B cell (primary cell): ENCODE data around the gene GALNT18.

ENCODE experiments used
- EZH2 ChIP-seq: IDR thresholded peaks from 2 replicates; pipeline ENCODE4 v1.6.1; 2012; ENCODE audit warnings: borderline replicate concordance, low read depth, mild to moderate bottlenecking, moderate library complexity, low read length; ENCODE audit not compliant: insufficient read depth, poor library complexity, severe bottlenecking
- TF ChIP-seq, protein P1 (sequence below): fragments of 200-600 bp; IDR thresholded peaks from one replicate; pipeline ENCODE4 v1.8.0; 2022; ENCODE audit warnings: antibody characterized with exemption, mild to moderate bottlenecking

- no peak for TF ChIP-seq EZH2
- TF ChIP-seq, protein P1, sequence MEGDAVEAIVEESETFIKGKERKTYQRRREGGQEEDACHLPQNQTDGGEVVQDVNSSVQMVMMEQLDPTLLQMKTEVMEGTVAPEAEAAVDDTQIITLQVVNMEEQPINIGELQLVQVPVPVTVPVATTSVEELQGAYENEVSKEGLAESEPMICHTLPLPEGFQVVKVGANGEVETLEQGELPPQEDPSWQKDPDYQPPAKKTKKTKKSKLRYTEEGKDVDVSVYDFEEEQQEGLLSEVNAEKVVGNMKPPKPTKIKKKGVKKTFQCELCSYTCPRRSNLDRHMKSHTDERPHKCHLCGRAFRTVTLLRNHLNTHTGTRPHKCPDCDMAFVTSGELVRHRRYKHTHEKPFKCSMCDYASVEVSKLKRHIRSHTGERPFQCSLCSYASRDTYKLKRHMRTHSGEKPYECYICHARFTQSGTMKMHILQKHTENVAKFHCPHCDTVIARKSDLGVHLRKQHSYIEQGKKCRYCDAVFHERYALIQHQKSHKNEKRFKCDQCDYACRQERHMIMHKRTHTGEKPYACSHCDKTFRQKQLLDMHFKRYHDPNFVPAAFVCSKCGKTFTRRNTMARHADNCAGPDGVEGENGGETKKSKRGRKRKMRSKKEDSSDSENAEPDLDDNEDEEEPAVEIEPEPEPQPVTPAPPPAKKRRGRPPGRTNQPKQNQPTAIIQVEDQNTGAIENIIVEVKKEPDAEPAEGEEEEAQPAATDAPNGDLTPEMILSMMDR = no peak
Measured at GRCh38 chr11:11403763-11404725, 217.8 kb downstream of the GALNT18 start.
